Calu3 (cell line): Measurements from ENCODE around the gene NPIPA2. TPM values are rescaled to one million over a fixed set of nuclear protein-coding genes. Genes with fewer than 3 reads are reported as not detected.
"Not testable (repeated sequence)": the region's sequence is repeated elsewhere in the genome, so short reads cannot be mapped to it uniquely, and the experiment has no call there.

ENCODE experiments used
- BruUV-seq: library from RNA; stranded (reverse); fragments of 400-500 nt; replicated peaks from 2 replicates; lab custom pipeline; 2021; lab: Mats Ljungman, UMichigan
- CTCF ChIA-PET: fragments of 300-600 bp; sonication (Branson Sonifier 250); formaldehyde crosslinking; loops from one replicate; lab custom pipeline; 2022; ENCODE audit warnings: antibody characterized with exemption; lab: Charles Lee
- DNase-seq: peaks from one replicate; pipeline ENCODE4 v3.0.0; 2022
- H3K27ac Mint-ChIP-seq: one replicate; pipeline ENCODE4 v1.8.0; 2022; ENCODE audit warnings: mixed read lengths; ENCODE audit not compliant: unreplicated experiment
- H3K27me3 Mint-ChIP-seq: one replicate; pipeline ENCODE4 v1.8.0; 2022; ENCODE audit warnings: mixed read lengths; ENCODE audit not compliant: unreplicated experiment
- H3K36me3 Mint-ChIP-seq: one replicate; pipeline ENCODE4 v1.8.0; 2022; ENCODE audit warnings: mild to moderate bottlenecking, moderate library complexity, mixed read lengths; ENCODE audit not compliant: insufficient read depth, unreplicated experiment
- H3K4me1 Mint-ChIP-seq: one replicate; pipeline ENCODE4 v1.8.0; 2022; ENCODE audit warnings: mild to moderate bottlenecking, low read depth, mixed read lengths; ENCODE audit not compliant: unreplicated experiment
- H3K4me3 Mint-ChIP-seq: one replicate; pipeline ENCODE4 v1.8.0; 2022; ENCODE audit warnings: mild to moderate bottlenecking, low read depth, moderate library complexity, mixed read lengths; ENCODE audit not compliant: unreplicated experiment
- H3K9me3 Mint-ChIP-seq: one replicate; pipeline ENCODE4 v1.8.0; 2022; ENCODE audit warnings: low read depth, mixed read lengths; ENCODE audit not compliant: unreplicated experiment
- intact Hi-C: fragments of 100-400 bp; cut with micrococcal nuclease; formaldehyde crosslinking; loops from one replicate; pipeline ENCODE4 v1.10.0; 2022; ENCODE audit not compliant: unreplicated experiment
- total RNA-seq: library from RNA; stranded (reverse); gene quantifications from 2 replicates; pipeline ENCODE4 v1.2.3, GENCODE V29; 2022

The NPIPA2 gene
- total RNA-seq, 1 experiment from 2014 or later = not detected

GRCh38 chr16:14775624-14776023 is 33.3 kb downstream of the NPIPA2 start:
- H3K4me3 Mint-ChIP-seq, H3K27ac Mint-ChIP-seq, intact Hi-C loops: not testable (repeated sequence)

GRCh38 chr16:14776763-14777162 is 34.4 kb downstream of the NPIPA2 start:
- H3K27me3 Mint-ChIP-seq = peaks cover 13% of the 10 kb centered on the region
- BruUV-seq, CTCF ChIA-PET, H3K36me3 Mint-ChIP-seq, intact Hi-C loops, DNase-seq, H3K4me1 Mint-ChIP-seq, H3K9me3 Mint-ChIP-seq, H3K4me3 Mint-ChIP-seq, H3K27ac Mint-ChIP-seq: not testable (repeated sequence)

More at GRCh38 chr16:14775624-14776023, 33.3 kb downstream of the NPIPA2 start:
- H3K36me3 Mint-ChIP-seq, H3K9me3 Mint-ChIP-seq, CTCF ChIA-PET, DNase-seq, BruUV-seq, H3K4me1 Mint-ChIP-seq: not testable (repeated sequence)
- H3K27me3 Mint-ChIP-seq = peaks cover 13% of the 10 kb centered on the region

- DNase-seq, H3K4me3 Mint-ChIP-seq, H3K27ac Mint-ChIP-seq, BruUV-seq, CTCF ChIA-PET, H3K4me1 Mint-ChIP-seq, H3K9me3 Mint-ChIP-seq, intact Hi-C loops, H3K36me3 Mint-ChIP-seq: not testable (repeated sequence)
- peaks cover 13% of the 10 kb centered on the region for H3K27me3 Mint-ChIP-seq
These were observed 37.1 kb downstream of the NPIPA2 start for GRCh38 chr16:14779368-14779877.

- H3K4me3 Mint-ChIP-seq, BruUV-seq, H3K36me3 Mint-ChIP-seq, DNase-seq, CTCF ChIA-PET, H3K9me3 Mint-ChIP-seq, H3K4me1 Mint-ChIP-seq, H3K27me3 Mint-ChIP-seq, intact Hi-C loops, H3K27ac Mint-ChIP-seq: not testable (repeated sequence)
These were observed 43.8 kb downstream of the NPIPA2 start for GRCh38 chr16:14786180-14786579.

- H3K4me3 Mint-ChIP-seq = not testable (repeated sequence)
These were observed 47.2 kb downstream of the NPIPA2 start for GRCh38 chr16:14789577-14789976.

GRCh38 chr16:14790320-14790956 is 48.1 kb downstream of the NPIPA2 start:
- H3K36me3 Mint-ChIP-seq, H3K9me3 Mint-ChIP-seq, BruUV-seq, intact Hi-C loops, H3K4me3 Mint-ChIP-seq, H3K4me1 Mint-ChIP-seq, DNase-seq, CTCF ChIA-PET, H3K27me3 Mint-ChIP-seq, H3K27ac Mint-ChIP-seq: not testable (repeated sequence)

More at GRCh38 chr16:14789577-14789976, 47.2 kb downstream of the NPIPA2 start:
- H3K9me3 Mint-ChIP-seq, H3K4me1 Mint-ChIP-seq, intact Hi-C loops, DNase-seq, BruUV-seq, H3K36me3 Mint-ChIP-seq, H3K27ac Mint-ChIP-seq, H3K27me3 Mint-ChIP-seq, CTCF ChIA-PET: not testable (repeated sequence)

GRCh38 chr16:14792914-14793313 is 50.6 kb downstream of the NPIPA2 start:
- H3K27ac Mint-ChIP-seq, DNase-seq, H3K4me1 Mint-ChIP-seq, H3K36me3 Mint-ChIP-seq, intact Hi-C loops, CTCF ChIA-PET, H3K4me3 Mint-ChIP-seq, BruUV-seq, H3K27me3 Mint-ChIP-seq, H3K9me3 Mint-ChIP-seq: not testable (repeated sequence)

- H3K9me3 Mint-ChIP-seq, CTCF ChIA-PET, H3K36me3 Mint-ChIP-seq, H3K4me1 Mint-ChIP-seq, H3K27ac Mint-ChIP-seq, intact Hi-C loops, DNase-seq, H3K27me3 Mint-ChIP-seq, BruUV-seq, H3K4me3 Mint-ChIP-seq: not testable (repeated sequence)
These were observed 55.2 kb downstream of the NPIPA2 start for GRCh38 chr16:14797558-14797957.

GRCh38 chr16:14803577-14803976 is 61.2 kb downstream of the NPIPA2 start:
- H3K4me3 Mint-ChIP-seq, H3K4me1 Mint-ChIP-seq, H3K27me3 Mint-ChIP-seq, intact Hi-C loops, H3K36me3 Mint-ChIP-seq, DNase-seq, BruUV-seq, H3K27ac Mint-ChIP-seq, H3K9me3 Mint-ChIP-seq, CTCF ChIA-PET: not testable (repeated sequence)

GRCh38 chr16:14807184-14807678 is 64.9 kb downstream of the NPIPA2 start:
- H3K4me1 Mint-ChIP-seq, CTCF ChIA-PET, intact Hi-C loops, BruUV-seq, H3K27me3 Mint-ChIP-seq, H3K9me3 Mint-ChIP-seq, H3K36me3 Mint-ChIP-seq, H3K27ac Mint-ChIP-seq, DNase-seq, H3K4me3 Mint-ChIP-seq: not testable (repeated sequence)
